SU-DHL-6 (cell line): ENCODE results near the gene DEFB114.

ENCODE experiments used
- H2AFZ ChIP-seq: fragments of 200-600 bp; sonication (generic); 2 replicates; pipeline ENCODE4 v1.6.1; 2014; ENCODE audit warnings: low read depth, mild to moderate bottlenecking, moderate library complexity, mixed read lengths, antibody characterized with exemption, low read length; ENCODE audit not compliant: severe bottlenecking
- H3F3A ChIP-seq: fragments of 200-600 bp; shearing (Covaris generic); 2 replicates; pipeline ENCODE4 v1.6.0; 2016; ENCODE audit warnings: antibody characterized with exemption, mild to moderate bottlenecking; ENCODE audit not compliant: insufficient read depth
- H3K27ac ChIP-seq: fragments of 200-600 bp; sonication (generic); 2 replicates; pipeline ENCODE4 v1.5.1; 2016; ENCODE audit warnings: low read depth, mild to moderate bottlenecking, low read length, moderate library complexity, mixed read lengths
- H3K27me3 ChIP-seq: fragments of 200-600 bp; sonication (generic), shearing (Covaris generic); 2 replicates; pipeline ENCODE4 v1.6.0; 2014; ENCODE audit warnings: mild to moderate bottlenecking, low read length
- H3K36me3 ChIP-seq: fragments of 200-600 bp; sonication (generic); 2 replicates; pipeline ENCODE4 v1.6.1; 2014; ENCODE audit warnings: mild to moderate bottlenecking, low read length, mixed read lengths
- H3K4me2 ChIP-seq: fragments of 300-600, 200-600 bp; shearing (Covaris generic), sonication (generic); 2 replicates; pipeline ENCODE4 v1.6.0; 2014; ENCODE audit warnings: low read length, low read depth, mild to moderate bottlenecking; ENCODE audit not compliant: poor library complexity, severe bottlenecking
- H3K4me3 ChIP-seq: fragments of 200-600 bp; sonication (generic); 2 replicates; pipeline ENCODE4 v1.5.1; 2014; ENCODE audit warnings: antibody characterized with exemption, low read length, mild to moderate bottlenecking, mixed read lengths; ENCODE audit not compliant: insufficient read depth, poor library complexity, severe bottlenecking
- H3K79me2 ChIP-seq: fragments of 200-600 bp; sonication (generic); 2 replicates; pipeline ENCODE4 v1.6.1; 2014; ENCODE audit warnings: mild to moderate bottlenecking, low read length, moderate library complexity; ENCODE audit not compliant: insufficient read depth
- H3K9ac ChIP-seq: fragments of 200-600 bp; sonication (generic); 2 replicates; pipeline ENCODE4 v1.7.0; 2014; ENCODE audit warnings: mild to moderate bottlenecking, low read length
- H3K9me2 ChIP-seq: fragments of 200-600 bp; sonication (generic); replicated peaks from 2 replicates; pipeline ENCODE4 v1.6.1; 2014; ENCODE audit warnings: low read length; ENCODE audit not compliant: insufficient read depth
- H3K9me3 ChIP-seq: fragments of 200-600 bp; sonication (generic); 2 replicates; pipeline ENCODE4 v1.6.1; 2014; ENCODE audit warnings: low read length, mixed read lengths; ENCODE audit not compliant: insufficient read depth
- H4K20me1 ChIP-seq: fragments of 200-600 bp; sonication (generic); 2 replicates; pipeline ENCODE4 v1.6.1; 2014; ENCODE audit warnings: low read depth, mild to moderate bottlenecking, antibody characterized with exemption, low read length, moderate library complexity, mixed read lengths
- EZH2phosphoT487 ChIP-seq: fragments of 200-600 bp; sonication (generic), shearing (Covaris generic); conservative IDR thresholded peaks from 2 replicates; pipeline ENCODE4 v1.6.1; 2018; ENCODE audit warnings: mild to moderate bottlenecking, antibody characterized with exemption, low read length, moderate library complexity, mixed read lengths
- TF ChIP-seq, protein P1 (sequence below): fragments of 200-600 bp; sonication (generic); IDR thresholded peaks from one replicate; pipeline ENCODE4 v1.5.1; 2017; ENCODE audit warnings: antibody characterized with exemption, mild to moderate bottlenecking, low read length, moderate library complexity; ENCODE audit not compliant: insufficient read depth, poor library complexity, severe bottlenecking

DEFB114 gene

DNA sequence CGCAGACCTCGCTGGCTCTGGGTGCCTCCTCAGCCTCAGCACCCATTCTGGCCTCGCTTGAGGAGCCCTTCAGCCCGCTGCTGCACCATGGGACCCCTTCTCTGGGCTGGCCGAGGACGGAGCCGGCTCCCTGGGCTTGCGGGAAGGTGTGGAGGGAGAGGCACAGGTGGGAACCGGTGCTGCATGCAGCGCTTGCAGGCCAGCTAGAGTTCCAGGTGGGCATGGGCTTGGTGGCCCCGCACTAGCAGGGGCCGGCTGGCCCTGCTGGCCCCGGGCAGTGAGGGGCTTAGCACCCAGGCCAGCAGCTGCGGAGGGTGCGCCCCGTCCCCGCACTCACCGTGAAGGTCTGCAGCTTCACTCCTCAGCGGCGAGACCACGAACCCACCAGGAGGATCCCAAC, 30.4 kb downstream of the DEFB114 start:
- no peaks in the 10 kb centered on the region for H4K20me1 ChIP-seq
- TF ChIP-seq, protein P1, sequence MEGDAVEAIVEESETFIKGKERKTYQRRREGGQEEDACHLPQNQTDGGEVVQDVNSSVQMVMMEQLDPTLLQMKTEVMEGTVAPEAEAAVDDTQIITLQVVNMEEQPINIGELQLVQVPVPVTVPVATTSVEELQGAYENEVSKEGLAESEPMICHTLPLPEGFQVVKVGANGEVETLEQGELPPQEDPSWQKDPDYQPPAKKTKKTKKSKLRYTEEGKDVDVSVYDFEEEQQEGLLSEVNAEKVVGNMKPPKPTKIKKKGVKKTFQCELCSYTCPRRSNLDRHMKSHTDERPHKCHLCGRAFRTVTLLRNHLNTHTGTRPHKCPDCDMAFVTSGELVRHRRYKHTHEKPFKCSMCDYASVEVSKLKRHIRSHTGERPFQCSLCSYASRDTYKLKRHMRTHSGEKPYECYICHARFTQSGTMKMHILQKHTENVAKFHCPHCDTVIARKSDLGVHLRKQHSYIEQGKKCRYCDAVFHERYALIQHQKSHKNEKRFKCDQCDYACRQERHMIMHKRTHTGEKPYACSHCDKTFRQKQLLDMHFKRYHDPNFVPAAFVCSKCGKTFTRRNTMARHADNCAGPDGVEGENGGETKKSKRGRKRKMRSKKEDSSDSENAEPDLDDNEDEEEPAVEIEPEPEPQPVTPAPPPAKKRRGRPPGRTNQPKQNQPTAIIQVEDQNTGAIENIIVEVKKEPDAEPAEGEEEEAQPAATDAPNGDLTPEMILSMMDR = no peak
- no peak for TF ChIP-seq EZH2phosphoT487
- H3K27me3 ChIP-seq = peaks cover 5% of the 10 kb centered on the region; the same call in 1 of the 2 replicates
- H3K9ac ChIP-seq = no peak overlapping the region
- no peaks in the 10 kb centered on the region for H3K36me3 ChIP-seq
- H2AFZ ChIP-seq = no peak overlapping the region
- no peaks in the 10 kb centered on the region for H3K79me2 ChIP-seq
- H3F3A ChIP-seq = no peaks in the 10 kb centered on the region
- no peaks in the 10 kb centered on the region for H3K9me2 ChIP-seq
- no peak overlapping the region for H3K4me3 ChIP-seq
- H3K9me3 ChIP-seq = no peaks in the 10 kb centered on the region
- H3K27ac ChIP-seq = no peak overlapping the region
- no peak overlapping the region for H3K4me2 ChIP-seq

DNA sequence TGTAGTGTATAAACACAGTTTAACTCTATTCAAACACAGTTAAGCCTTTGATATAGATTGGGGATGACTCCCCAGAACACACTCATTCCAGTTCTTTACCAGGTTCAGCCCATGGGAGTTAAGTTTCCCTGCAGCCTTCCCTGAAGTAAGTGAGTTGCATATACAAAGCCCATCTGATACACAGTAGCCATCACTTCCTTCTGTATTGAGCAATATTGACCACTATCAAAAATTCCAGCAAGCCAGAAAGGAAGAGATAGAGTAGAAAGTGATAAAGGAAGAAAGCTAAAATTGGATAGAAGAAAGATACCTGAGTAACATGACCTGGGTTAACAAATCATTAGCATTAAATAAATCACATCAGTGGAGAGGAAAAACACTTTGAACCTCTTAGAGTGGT, 34.6 kb downstream of the DEFB114 start:
- no peak overlapping the region for H3K27ac ChIP-seq
- peaks cover 5% of the 10 kb centered on the region; the same call in 1 of the 2 replicates for H3K27me3 ChIP-seq
- no peak overlapping the region for H3K9ac ChIP-seq
- no peaks in the 10 kb centered on the region for H3F3A ChIP-seq
- no peaks in the 10 kb centered on the region for H4K20me1 ChIP-seq
- H3K4me3 ChIP-seq = no peak overlapping the region
- no peaks in the 10 kb centered on the region for H3K9me2 ChIP-seq
- no peak for TF ChIP-seq EZH2phosphoT487
- TF ChIP-seq, protein P1 = no peak
- no peak overlapping the region for H2AFZ ChIP-seq
- no peak overlapping the region for H3K4me2 ChIP-seq
- H3K9me3 ChIP-seq = no peaks in the 10 kb centered on the region
- H3K79me2 ChIP-seq = no peaks in the 10 kb centered on the region
- no peaks in the 10 kb centered on the region for H3K36me3 ChIP-seq

DNA sequence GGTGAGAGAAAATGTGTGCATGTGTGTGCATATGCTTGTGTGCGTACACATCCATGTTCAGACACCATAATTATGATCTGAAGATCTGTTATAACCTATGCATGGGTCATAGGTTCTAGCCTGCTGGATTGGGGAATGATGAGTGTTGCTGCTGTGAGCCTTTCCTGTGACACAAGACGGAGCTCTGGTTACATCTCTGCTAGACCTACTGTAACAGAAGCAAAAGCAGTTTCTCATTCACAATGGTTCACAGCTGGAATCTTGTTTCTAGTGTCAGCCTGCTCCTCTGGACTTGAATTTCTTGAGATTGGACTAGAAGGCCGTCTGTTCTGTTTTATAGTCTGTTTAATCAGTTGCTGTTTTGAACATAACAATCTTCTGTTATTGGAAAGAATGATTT, 40.1 kb downstream of the DEFB114 start:
- H3F3A ChIP-seq = no peaks in the 10 kb centered on the region
- no peaks in the 10 kb centered on the region for H3K9me3 ChIP-seq
- no peaks in the 10 kb centered on the region for H3K27me3 ChIP-seq
- H3K79me2 ChIP-seq = no peaks in the 10 kb centered on the region
- H3K27ac ChIP-seq = no peak overlapping the region
- TF ChIP-seq EZH2phosphoT487 = no peak
- TF ChIP-seq, protein P1 = no peak
- H3K4me2 ChIP-seq = no peak overlapping the region
- H3K9me2 ChIP-seq = no peaks in the 10 kb centered on the region
- H2AFZ ChIP-seq = no peak overlapping the region
- H3K4me3 ChIP-seq = no peak overlapping the region
- no peaks in the 10 kb centered on the region for H3K36me3 ChIP-seq
- no peak overlapping the region for H3K9ac ChIP-seq
- no peaks in the 10 kb centered on the region for H4K20me1 ChIP-seq
